Measurements from ENCODE around the gene PARK7.

PARK7 gene

DNA sequence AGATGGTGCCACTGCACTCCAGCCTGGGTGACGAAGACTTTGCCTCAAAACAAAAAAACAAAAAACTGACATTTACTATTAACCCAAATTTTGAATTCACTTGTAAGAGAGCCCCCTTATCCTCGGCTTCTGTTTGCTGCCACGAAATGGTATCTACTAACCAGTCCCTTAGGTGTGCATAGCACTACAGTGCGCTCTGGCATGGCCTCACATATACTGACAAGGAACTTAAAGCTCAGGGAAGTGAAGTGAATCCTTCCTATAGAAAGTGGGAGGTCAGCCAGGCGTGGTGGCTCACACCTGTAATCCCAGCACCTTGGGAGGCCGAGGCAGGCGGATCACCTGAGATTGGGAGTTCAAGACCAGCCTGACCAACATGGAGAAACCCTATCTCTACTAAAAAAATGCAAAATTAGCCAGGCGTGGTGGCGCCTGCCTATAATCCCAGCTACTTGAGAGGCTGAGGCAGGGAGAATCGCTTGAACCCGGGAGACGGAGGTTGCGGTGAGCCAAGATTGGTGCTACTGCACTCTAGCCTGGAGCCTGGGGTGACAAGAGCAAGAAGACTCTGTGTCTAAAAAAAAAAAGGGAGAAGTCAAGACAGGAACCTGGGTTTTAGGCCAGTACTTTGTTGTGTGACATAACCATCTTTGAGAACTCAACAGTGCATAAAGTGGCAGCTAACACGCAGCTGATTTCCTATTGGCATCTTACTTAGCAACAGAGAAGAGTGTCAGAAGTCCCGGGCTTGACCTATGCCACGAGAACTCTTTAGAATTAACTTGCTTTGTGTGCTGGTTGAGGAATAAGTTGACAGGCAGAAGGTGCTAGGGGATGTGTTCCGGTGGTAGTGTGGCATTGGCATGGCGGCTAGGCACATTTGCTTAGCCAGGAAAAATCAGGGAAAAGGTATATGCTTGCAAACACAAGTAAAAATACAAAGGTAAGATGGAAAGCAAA is 47.8 kb downstream of the PARK7 start:
- FAIRE-seq = no peak

DNA sequence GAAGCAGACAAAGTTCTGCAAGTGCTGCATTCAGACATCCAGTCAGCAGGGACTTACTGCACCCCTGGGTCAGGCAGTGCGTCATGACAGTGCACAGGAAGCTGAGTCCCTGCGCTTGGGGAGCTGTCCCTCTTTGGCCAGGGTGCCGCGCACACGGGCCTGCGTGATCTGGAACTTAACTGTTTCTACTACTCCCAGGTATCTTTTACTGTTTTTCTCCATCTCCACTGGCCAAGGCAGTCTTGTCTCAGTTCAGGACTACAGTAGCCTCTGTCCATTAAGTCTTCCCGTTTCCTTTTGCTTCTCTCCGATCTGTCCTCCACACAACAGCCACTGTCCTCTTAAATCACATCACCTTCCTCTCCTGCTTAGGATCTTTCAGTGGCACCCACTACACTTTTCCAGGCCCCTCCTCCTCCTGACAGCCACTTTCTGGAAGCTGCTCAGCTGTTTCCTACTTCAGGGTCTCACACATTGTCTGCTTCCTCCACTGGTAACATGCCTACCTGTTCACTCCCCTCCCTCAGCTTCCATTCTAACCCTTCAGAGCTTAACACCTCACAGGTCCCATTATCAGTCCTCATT is 48.7 kb downstream of the PARK7 start:
- FAIRE-seq (no peak), DNase-seq (ENCODE audit: low spot score) (no peak)

More for the DNA sequence above, 47.8 kb downstream of the PARK7 start:
- no peak for DNase-seq (ENCODE audit: low spot score)

DNA sequence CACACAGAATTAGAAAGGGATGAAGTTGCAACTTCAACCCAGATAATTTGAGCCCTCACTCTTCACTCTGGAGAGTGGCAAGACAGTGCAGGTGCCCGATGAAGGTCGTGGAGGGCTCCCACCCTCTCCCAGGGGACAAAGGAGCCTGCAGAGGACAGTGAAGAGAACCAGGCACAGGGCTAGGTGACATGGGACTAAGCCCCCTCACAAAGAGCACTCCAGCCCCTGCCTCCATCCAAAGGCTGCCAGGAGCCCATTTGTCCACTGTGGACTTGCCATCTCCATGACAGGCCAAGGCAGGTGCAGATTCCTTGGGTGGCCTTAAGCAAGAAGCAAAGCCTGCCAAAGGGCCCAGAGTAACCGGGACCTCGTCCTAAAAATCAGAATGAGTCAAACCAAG is 49.5 kb downstream of the PARK7 start:
- no peak for FAIRE-seq
- DNase-seq (ENCODE audit: low spot score) = no peak

DNA sequence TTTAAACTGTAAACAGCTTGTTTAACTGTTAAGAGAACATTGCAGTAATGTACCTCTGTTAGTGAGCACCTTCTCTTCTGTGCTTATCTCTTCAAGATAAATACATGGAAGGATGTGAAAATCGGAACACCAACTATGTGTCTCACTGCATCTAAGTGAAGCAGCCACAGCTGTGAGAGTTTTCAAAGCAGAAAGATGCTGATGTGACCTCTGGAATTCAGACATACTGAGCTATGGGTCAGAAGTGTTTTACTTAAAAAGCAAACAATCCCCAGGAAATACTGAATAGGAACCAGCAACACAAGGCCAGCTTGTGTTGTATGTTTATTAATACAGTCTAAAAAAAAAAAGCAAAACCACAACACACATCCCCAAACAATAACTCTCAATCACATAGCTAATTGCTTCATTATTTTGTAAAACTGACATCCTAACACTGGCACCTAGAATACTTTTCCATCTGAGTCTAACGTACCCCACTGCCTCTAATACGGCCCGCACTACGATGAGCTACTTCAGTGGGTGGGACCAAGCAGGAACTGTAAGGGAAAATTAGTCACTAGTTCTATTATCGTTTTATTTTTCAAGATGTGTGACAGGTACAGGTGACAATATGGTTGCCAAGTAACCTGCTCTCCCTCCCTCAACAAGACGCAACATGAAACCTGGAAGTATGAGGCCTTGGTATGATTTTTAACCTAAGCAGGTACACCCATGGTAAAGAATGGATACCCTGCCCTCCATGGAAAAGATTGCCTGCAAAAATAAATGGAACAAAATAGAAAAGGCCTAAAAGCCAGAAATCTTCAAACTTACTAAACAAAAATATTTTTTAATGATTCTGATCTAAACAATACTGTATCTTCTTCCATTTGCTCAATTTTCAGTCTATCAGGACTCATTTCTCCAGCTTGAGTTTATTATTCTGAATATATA is 50.7 kb downstream of the PARK7 start:
- FAIRE-seq (no peak), DNase-seq (ENCODE audit: low spot score) (no peak)

DNA sequence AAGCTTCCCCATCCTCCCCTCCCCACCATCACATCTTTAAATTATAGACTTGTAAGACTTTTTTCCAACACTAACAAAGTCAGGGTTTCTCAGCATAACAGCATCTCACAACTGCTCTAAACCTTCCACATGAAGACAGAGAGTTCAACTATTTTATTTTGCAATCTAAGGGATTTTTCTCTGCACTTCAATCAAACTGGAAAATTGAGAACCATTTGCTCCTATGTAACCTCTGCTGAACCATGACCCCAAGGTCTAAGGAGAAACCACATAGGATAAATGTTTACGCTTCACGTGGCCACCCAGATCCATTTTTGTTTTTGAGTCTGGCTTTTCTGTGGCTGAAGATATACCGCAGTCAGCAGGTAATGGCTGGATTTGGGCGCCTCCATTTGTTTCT is 51.4 kb downstream of the PARK7 start:
- DNase-seq (ENCODE audit: low spot score) (no peak), FAIRE-seq (no peak)

DNA sequence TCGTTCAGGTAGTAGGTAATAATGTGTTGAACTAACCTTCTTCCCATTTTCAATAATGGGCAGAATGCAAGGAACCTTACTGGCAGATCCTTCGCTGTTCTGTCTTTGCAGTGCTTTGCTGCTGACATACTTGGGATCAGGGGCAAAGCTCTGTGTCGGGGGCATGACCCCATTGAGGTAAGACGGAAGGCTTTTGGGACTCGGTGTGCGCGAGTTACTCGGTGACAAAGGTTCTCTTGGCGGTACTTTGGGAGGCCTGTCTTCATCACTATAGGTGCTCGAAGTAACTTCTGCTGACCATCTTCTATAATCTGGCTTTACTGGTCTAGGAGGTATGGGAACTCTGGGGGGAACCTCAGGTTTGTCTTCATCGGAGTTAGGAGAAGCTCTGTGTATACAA is 51.9 kb downstream of the PARK7 start:
- FAIRE-seq (no peak), DNase-seq (ENCODE audit: low spot score) (no peak)

DNA sequence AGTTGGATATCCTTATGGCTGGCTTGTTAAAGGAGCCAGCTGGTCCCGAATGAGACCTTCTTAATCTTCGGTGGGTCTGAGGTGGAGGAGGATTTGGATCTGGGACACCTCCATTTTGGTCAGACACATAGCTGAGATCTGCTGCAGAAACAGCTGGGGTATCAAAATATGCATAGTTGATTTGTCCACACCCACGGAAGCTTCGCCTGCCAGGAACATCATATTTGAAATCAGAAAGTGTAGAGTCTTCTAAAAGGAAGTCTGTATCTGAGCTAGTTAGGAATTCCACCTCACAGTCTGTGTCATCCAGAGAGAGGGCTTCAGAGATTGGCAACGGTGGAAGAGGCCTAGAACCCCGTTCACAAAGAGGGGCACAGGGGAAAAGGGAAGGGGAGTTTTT is 52.3 kb downstream of the PARK7 start:
- FAIRE-seq (no peak), DNase-seq (ENCODE audit: low spot score) (no peak)

DNA sequence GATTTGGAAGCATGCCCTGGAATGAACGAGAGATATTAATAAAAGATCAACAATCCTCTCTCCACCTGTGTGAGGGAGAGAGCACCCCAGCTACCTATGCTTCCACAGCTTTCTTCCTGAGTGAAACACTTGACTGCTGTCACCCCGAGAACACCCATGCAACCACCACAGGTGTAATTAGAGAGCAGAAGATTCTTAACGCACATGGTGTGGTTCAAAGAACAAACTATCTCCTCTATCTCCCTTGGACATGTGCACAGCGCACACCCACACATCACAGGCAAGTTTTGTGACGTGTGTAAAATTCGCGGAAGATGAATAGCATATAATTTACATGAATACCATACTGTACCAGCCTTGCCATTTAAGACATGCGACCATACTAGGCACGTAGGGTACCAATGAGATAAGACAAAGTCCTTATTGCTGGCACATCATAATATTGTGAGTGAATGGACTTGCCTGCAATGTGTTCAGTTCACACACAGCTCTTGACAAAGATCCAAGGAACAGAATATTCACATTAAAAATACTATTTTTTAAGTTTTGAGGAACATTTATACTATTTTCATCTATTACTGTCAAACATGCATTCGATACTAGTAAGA is 53.0 kb downstream of the PARK7 start:
- no peak for FAIRE-seq
- no peak for DNase-seq (ENCODE audit: low spot score)

DNA sequence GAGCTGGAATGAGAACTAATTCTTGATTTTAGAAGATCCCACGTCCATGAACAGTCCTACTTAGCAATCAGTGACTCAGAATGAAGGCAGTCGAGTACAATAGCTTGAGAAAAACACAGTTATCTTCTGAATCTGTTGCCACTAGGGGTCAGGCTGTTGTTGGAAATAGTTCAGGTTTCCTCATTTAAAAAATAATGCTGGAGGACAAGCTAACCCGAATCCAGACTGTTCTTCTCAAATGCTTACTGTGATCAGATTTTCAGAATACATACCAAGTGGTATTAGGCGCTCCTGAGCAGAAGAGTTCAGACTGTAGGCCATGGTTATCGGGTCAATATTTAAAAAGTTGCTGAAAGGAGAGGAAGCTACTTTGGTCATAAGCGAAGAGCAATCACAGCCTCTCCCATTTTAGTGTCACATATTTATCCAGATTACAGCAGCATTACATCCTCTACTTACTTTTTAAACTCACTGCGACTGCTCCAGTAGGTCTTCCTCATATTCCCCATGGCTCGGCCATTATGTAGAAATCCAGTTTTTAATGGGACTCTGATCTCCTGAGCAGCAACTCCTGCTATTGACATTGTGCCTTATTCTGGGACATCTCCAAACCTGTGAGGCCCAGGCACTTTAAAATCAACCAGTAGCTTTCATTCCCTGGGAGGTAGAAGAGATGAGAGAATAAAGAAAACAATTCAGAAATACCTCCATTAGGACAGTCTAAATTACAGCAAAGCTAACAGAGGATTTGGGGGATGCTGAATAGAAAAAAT is 53.7 kb downstream of the PARK7 start:
- FAIRE-seq (no peak), DNase-seq (ENCODE audit: low spot score) (peak; percentile 23)

DNA sequence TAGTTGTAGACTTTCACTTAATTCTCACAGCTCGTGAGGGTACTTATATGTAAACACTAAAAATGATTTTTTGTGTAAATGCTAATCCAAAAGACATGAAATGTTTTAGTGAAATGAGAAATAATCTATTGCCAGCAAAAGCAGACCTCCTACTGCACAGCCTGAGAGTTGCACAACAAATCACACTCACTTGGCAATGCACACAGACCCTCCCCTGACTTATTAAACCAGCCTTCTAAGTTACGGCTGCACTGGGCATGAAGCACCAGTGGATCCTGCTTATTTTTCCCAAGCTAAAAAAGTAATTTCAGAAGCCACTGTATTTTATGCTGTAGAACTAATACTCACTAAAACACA is 54.3 kb downstream of the PARK7 start:
- FAIRE-seq = no peak
- no peak for DNase-seq (ENCODE audit: low spot score)

DNA sequence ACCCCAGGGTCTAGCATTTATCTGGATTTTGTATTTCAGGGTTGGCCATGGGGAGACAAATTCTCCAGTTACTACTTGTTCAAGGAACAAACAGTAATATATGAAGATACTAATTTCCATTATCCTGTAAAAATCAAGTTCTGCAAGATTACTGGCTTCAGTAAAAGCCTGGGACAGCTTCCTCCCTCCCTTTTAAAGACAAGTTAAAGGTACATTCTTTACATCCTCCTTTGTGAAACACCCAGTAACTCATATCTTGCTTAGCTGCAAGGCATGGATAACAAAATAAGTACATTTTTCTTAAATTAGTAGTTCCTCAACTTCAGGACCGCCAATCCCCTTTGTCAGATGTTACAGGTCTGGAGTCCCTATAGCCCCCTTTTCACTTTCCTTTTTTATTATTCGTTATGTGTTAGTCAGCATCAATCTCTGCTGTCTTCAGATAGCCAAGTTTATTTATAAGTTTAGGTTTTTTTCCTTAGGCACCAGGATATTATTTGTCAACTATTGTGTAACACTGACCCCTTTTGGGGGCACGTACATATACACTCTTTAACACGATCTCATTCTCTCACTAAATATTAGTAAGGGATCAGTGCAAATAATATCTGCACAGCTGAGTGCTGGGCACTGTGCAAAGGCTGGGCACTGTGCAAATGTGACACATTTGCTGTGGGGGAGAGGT is 54.8 kb downstream of the PARK7 start:
- DNase-seq (ENCODE audit: low spot score) (no peak), FAIRE-seq (no peak)

DNA sequence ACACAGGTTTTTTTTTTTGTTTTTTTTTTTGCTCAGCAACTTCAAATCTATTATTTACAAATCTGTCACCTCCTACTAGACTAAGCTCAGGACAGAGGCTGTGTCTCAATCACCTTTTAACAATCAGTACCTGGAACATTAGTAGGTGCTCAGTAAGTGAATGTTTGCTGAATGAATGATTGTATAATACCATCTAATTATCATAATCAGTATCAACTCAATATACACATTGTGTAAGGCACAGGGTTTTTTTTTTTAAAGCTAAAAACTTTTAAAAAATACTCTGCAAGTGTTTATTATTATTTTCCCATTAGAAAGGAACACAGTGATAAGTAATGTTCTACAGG is 55.4 kb downstream of the PARK7 start:
- FAIRE-seq (no peak), DNase-seq (ENCODE audit: low spot score) (no peak)

DNA sequence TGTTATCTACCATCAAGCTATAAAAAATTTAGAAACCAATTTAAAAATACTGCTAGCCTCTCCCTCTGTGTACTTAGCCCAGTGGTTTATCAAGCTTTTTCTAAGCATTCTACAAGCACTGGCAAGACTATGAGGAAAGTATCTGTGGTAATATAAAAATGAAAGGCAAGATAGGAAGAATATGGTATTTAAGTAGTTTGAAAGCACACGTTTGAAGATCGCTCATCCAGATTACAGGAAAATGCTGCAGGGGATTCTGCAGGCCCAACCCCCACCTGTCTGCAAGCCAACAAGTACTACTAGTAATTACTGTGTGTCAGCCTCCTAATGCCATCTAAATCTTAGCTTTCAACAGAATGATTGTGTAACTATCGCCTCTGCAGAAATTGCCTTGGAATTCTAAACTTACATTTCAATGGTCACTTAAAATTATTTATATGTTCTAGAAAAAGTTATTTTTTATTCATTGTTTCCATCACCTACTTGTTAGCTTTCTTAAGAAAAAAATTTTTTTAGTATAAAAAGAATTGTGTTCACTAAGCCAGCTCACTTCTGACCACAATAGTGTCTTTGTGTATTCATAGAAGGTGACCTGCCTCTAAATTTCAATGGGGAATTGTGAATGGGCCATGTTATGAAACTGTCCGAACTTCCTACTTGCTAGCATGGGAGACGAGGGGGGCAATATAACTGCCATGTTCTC is 56.1 kb downstream of the PARK7 start:
- DNase-seq (ENCODE audit: low spot score) (no peak), FAIRE-seq (no peak)

DNA sequence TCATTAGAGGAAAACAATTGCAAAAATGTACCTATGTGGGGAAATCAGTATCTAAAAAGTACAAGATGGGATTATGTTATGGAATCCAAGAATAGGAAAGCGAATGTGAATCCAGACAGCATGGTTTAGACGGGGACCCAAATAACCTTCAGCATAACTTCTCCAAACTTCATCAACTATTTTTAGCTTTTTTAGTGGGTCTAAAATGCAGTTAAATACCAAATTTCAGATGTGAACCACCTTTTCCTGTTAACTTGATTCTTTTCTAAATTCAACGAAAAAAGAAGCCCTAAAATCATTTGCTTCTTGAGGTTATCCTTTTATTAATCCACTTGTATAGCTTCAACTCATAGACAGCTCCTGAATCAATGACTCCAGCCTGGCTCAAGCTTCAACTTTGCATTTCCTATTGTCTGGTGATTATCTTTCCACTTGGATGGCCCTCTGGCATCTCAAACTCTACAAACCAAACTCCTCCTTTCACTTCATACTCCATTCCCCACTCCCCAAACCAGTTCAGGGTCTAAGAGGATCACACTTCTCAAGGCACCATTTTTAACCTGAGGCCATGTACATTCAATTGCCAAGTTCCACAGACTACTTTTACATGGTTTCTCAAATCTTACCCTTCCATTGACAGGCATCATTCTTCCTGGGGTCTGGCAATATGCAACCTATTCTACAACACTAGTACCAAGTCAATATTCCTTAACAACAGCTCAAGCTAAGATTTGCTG is 57.1 kb downstream of the PARK7 start:
- FAIRE-seq = no peak
- DNase-seq (ENCODE audit: low spot score) = no peak

DNA sequence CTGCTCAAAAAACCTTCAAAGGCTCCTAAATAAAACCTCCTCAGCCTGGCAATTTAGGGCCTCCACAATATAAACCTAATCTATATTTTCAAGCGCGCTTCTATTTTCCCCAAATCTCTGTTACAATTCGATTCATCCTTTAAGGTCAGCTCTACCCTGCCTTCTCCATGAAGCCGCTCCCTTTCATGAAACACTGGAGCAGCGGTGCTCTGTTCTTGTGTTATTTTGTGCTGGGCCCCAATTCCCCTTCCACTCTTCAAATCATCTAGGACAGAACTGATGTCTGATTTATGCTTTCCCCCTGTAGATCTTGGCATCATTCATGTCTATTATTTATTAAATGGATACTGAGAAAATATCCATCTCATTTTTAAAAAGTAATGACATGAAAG is 57.7 kb downstream of the PARK7 start:
- no peak for DNase-seq (ENCODE audit: low spot score)
- no peak for FAIRE-seq

DNA sequence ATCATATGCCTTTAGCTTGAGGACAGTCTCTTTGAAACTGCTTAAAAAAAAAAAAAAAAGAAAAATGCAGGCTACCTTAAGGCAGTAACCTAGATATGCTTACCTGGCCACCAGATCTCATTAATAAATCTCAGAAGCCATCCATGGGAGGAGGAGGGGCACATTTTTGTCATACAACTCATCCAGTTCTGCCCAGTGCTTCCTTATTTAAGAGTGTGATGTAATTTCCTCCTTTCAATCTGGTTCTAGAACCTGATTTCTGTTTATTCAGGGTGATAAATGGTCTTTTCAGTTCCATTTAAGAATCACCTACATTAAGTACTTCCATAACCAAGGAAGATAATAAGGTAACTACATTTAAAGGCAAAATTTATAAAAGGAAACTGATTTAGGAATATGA is 58.5 kb downstream of the PARK7 start:
- DNase-seq (ENCODE audit: low spot score) (peak; percentile 42), FAIRE-seq (no peak)

DNA sequence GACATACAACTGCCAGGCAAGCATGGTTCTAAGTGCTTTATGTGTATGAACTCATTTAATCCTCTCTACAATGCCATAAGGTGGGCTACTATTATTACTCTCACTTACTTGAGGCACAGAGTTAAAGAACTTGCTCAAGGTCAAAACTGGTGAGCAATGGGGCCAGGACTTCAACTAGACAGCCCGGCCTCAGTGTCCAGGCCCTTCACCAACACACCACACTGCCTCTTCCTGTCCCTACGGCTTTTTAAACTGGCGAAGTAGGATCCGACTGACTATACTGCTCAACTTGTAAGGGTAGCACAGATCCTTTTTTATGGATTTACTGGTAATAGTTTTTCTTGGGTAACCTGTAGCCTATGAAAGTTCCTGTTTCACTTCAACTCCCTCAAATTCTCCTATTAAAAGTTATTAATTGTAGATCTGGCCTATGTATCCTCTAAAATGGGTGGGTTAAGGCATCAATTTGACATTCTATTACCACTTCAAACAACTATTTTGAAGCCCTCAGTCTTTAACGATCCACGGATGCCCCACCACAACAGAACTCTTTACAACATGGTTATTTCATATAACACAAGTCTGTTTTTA is 60.3 kb downstream of the PARK7 start:
- DNase-seq (ENCODE audit: low spot score) (no peak), FAIRE-seq (no peak)

DNA sequence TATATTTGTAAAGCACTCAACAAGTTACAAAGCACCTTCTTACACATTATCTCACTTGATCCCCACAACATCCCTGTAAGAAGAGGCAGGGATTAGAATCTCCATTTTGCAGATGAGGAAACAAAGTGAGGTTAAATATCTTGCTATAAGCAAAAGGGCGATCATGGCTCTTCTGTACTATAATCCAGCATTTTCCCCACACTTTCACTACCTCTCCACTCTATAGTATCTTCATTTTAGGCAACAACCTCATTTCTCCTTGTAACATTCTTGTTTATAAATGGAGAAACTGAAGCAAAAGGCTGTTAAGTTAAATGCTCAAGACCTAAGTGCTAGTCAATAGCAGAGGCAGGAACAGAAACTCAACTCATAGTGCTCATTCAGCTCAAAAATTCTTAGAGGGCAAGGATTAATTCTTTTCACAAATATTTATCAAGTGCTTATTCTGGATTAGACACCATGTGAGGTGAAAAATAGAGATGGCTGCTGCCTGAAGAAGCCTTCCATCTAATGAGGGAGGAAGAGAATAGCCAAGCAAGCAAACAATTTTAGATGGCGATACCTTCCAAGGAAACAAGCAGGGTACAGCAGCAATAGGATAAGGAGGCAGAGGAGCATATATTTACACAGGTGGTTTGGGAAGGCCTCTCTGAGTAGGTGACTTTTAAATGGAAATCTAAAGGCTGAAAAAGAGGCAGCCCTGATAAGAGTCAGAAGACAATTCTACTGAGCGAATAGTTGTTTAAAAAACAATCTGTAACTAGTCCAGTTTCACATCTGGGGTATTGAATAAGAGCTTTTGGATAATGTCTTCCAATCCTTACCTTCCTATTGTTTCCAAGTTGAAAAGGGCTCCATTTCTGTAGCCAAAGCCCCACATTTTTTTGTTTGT is 61.1 kb downstream of the PARK7 start:
- DNase-seq (ENCODE audit: low spot score) (no peak), FAIRE-seq (no peak)
